Keratinocyte (primary cell): ENCODE data around the gene IER5.

Experiments used
- CTCF ChIP-seq, 3 experiments: IDR thresholded peaks in 1 of 3; conservative IDR thresholded peaks in 1 of 3; optimal IDR thresholded peaks in 1 of 3; 2 replicates in 2 of 3; 3 replicates in 1 of 3; pipeline versions ENCODE3 to v1.5.1; 2011; ENCODE audit warnings: low read length in 3 of 3, mild to moderate bottlenecking in 3 of 3, moderate library complexity in 2 of 3, control low read depth in 1 of 3, inconsistent platforms in 1 of 3; ENCODE audit not compliant: insufficient read depth in 2 of 3; ENCODE audit errors: extremely low read depth in 1 of 3
- EZH2 ChIP-seq: IDR thresholded peaks from one replicate; pipeline ENCODE4 v1.6.1; 2012; ENCODE audit warnings: inconsistent platforms, mild to moderate bottlenecking, low read length, moderate library complexity

DNA sequence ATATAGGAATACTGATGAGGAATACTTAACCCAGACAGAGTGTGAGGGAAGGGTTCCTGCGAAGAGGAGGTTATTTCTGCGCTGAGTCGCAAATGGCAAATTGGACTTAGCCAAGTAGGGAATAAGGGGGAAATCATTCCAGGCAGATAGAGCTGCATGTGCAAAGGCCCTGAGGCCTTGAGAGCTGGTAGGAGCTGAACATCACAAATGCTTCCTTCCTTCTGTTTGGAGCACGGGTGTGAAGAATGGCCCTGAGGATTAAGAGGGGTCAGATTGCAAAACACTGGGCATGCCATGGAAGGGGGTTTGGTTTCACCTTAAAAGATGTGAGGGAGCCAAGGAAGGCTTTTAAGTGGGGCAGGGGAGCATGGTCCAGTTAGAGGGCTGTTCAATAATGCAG is 12.4 kb downstream of the IER5 start:
- TF ChIP-seq EZH2: no peak
- no peak for TF ChIP-seq CTCF (optimal IDR thresholded peaks at IDR 0.05 in 1 of 3, IDR thresholded peaks at IDR 0.05 in 1 of 3, conservative IDR thresholded peaks at IDR 0.05 in 1 of 3; ENCODE audit: extremely low read depth in 1 of 3, insufficient read depth in 2 of 3, low read length in 3 of 3)
